Amygdala (tissue), 56 donors: ENCODE data around the gene CBX3.
"Not testable (repeated sequence)": the region's sequence is repeated elsewhere in the genome, so short reads cannot be mapped to it uniquely, and the experiment has no call there.

Source experiments
- DNase-seq, 56 donors: peaks; one replicate each; lab custom pipeline; 2025; lab: John Stamatoyannopoulos, UW

The CBX3 gene

DNA sequence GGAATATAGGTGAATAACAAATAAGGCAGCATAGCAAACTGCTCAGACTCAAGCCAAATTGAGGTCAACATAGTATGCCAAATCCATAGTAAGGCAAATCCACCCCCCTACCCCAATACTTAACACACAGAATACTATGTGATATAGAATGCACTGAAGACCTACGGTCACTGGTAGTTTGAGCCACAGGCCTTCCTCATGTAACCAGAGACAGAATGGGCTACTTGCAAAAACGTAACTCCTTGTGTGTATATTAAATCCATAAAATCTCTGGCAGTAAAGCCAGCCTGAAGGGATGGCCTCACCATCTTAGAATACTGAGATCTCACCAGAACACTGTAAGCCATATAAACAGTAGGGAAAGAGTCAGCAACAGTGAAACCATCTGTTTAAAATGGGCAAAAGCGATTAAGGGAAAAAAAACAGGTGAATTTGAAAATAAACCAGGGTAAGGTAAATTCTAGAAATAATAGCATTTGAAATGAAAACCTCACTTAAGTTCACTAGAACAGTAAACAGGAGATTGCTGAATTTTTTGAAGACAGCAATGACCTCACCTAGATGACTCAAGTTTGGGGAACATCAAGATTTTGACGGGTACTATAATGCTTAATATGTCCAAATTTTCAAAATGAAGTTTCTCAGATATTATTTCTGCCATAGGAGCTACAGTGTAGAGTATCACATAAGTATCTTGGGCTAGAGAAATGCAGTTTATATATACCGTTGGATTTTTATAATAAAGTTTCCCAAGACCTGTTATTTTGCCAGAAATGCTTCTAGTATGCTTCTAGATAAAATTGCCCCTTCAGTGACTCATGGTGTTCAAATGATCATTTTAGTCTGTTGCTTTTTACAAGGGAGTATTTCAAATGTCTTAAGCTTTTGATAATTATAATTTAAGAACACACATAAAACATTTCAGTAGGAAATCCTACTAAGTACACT is 14.9 kb upstream of the CBX3 start:
- DNase-seq, result no peak

GRCh38 chr7:26187380-26188205 is 14.0 kb upstream of the CBX3 start:
- no peak for DNase-seq

DNA sequence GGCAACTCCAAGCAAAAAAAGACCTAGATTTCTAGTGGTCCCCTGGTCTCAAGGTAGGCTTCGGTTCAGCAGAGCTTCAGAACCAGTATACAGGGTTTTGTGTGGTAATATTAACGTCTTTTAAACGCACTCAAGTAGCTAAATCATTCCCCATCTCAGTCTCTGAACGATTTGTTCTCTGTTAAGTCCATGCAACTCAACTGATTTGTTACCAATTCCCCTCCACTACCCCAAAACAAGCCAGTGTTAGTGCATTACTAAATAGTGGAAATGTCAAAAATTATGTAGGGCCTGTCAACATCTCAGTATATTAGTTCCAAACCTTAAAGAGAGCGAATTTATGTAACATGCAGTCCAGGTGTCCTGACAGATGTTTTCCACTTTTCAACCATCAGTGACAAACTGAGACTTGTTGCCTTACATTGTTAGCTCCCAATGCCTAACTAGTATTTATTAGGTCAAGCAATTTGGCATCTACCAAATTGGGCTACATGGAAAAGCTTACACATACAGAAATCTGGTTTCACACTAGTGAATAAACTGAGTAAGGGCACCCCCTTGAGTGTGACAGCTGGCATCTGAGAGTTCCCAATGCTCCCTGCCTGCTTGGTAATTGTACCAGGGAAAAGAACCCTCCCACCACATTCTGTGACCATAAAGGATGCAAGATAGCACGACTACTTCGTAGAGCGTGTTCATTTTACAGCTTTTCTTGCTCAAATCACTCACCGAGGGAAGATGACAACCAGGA is 13.2 kb upstream of the CBX3 start:
- DNase-seq, result no peak

GRCh38 chr7:26188957-26189541 is 12.5 kb upstream of the CBX3 start:
- no peak for DNase-seq

GRCh38 chr7:26189697-26190096 is 11.8 kb upstream of the CBX3 start:
- no peak for DNase-seq

GRCh38 chr7:26190417-26190869 is 11.1 kb upstream of the CBX3 start:
- DNase-seq, result no peak

GRCh38 chr7:26191233-26191973 is 10.1 kb upstream of the CBX3 start:
- no peak for DNase-seq

DNA sequence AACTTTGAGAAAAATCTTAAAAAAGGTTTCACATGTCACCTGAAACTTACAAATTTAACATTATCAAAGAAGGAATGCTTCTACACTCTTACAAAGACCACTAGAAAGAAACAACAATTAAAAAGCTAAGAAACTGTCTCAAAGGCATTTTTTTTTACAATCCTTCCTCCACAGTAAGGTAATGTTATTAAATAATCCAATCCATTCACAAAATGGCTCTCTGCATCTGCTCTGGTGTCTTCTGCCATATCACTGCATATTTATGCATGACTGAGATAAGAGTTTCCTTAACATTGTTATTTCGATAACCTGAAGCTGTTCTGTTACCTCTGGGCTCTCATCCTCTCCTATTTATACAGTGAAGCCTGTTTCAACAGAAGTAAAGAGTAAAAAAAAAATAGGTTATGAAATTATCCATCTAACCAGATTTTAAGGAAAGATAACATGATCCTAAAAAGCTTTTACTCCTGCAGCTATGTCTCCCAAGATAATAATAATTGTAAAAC is 9.5 kb upstream of the CBX3 start:
- DNase-seq, result no peak

GRCh38 chr7:26192485-26193087 is 9.0 kb upstream of the CBX3 start:
- DNase-seq, result no peak

DNA sequence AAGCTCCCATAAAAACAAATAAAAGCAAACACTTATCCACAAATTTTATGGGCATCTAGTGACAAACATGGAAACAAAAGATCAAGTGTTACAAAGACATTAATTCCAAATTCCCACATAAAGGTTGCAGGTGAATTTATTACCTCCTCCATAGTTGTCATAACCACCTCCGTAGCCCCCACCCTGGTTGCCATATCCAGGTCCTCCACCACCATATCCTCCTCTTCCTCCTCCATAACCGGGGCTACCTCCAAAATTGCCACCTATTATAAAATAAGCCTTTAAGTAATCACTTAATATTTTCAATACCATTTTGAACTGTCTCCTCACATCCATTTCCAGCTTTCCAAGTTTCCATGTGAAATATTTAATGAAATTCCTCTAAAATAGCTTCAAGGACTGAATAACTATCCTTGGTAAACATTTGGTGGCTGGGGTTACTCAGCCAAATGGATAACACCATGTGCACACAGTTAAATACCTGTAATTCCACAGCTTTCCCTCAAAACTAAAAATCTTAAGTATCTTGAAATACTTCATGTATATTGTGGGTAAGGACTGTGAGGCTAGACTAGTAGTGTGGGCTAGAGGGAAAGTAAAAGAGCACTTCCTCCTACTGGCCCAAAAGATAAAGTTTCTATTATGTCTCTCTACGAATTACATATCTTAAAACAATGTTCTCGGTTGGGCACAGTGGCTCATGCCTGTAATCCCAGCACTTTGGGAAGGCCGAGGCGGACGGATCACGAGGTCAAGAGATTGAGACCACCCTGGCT is 7.9 kb upstream of the CBX3 start:
- DNase-seq, result no peak

- DNase-seq, result not testable (repeated sequence)
These were observed 6.8 kb upstream of the CBX3 start for GRCh38 chr7:26194764-26195163.

GRCh38 chr7:26195182-26195581 is 6.4 kb upstream of the CBX3 start:
- no peak for DNase-seq

DNA sequence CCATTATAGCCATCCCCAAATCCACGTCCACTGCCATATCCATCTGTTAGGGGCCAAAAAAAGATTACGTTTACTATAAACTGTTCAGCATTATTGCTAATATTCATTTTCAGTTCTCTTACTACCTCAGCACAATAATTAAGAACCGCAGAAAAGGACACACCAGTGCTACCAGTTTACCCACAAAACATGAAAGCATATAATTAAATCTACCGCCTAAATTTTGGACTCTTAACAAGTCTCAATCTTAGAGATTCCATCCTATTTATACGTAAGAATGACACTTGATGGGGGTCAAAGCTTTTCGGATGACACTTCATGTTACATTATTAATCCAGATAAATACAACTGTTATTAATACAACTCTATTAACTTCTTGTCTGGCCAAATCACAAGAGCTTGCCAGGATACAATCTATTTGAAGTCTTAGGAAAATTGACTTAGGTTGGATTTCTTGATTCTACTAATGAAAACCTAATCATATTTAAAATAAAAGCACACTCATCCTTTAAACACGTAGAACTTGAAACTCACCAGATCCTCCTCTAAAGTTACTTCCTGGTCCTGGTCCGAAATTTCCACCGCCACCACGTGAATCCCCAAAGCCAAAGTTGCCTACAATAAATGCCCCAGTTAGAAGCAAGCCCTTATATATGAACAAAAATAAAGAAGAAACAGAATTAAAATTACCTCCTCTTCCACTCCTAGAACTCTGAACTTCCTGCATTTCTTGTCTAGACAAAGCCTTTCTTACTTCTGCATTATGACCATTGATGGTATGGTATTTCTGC is 5.5 kb upstream of the CBX3 start:
- no peak for DNase-seq

- no peak for DNase-seq
These were observed 4.1 kb upstream of the CBX3 start for GRCh38 chr7:26197153-26198115.

GRCh38 chr7:26198133-26198780 is 3.3 kb upstream of the CBX3 start:
- DNase-seq, result no peak

GRCh38 chr7:26198781-26199169 is 2.8 kb upstream of the CBX3 start:
- DNase-seq, result no peak
